ENCODE measurements around the gene MACC1.

The MACC1 gene

DNA sequence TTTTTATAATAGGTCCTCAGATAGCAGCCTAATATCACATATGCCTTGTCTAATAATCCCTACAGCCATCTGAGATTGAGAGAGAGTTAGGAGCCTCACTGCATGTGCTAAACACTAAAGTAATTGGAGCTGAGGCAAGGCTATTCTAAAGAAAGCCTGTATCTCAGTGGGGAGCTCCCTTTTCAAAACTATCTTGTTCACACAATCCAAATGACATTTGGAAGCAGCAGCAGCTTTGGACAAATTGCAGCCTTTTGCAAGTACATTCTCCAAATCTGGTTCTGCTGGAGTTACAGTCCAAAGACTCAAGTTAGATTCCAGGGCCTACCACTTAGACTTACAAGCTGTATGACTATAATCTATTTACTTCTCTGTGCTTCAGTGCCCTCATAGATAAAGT, 104.5 kb downstream of the MACC1 start:
- FAIRE-seq: no peak
- TF ChIP-seq POLR2A (IDR thresholded peaks at IDR 0.05; ENCODE audit: low read depth, low read length): no peak

DNA sequence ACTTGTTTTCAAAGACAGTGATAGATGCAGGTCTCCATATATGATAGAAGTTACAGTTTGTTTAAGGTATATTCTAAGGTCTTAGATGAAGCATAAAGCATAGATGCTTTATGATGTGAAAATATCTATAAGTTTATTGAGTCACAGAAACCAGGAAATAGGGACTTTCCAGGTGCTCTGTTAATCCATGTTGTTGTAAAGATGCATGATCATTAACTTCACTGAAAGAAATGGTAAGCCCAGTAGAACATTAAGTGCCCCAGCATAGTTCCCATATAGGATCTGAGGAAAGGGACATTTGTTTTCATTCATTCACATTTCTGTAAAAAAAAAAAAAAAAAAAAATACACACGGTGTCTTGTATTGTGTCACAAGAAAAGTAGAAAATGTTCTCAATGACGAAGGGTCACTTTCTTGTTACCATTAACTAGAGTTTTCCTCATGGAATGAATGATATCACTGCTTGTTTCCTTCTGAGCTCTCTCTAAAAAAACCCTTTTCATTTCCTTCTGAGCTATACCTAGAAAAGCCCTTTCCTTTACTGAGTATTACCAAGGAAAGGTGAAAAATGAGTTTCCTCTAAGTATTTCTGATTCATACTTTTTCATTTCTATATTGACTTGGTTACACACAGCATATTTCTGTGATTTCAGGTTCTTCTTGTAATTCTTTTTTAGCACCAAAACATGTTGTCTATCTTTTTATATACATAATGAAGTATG, 105.2 kb downstream of the MACC1 start:
- no peak for DNase-seq (ENCODE audit: insufficient read length, low spot score)
- FAIRE-seq: peak; percentile 64
- no peak for TF ChIP-seq POLR2A (IDR thresholded peaks at IDR 0.05; ENCODE audit: low read depth, low read length)

More for the DNA sequence above, 104.5 kb downstream of the MACC1 start:
- no peak for DNase-seq (ENCODE audit: insufficient read length, low spot score)

DNA sequence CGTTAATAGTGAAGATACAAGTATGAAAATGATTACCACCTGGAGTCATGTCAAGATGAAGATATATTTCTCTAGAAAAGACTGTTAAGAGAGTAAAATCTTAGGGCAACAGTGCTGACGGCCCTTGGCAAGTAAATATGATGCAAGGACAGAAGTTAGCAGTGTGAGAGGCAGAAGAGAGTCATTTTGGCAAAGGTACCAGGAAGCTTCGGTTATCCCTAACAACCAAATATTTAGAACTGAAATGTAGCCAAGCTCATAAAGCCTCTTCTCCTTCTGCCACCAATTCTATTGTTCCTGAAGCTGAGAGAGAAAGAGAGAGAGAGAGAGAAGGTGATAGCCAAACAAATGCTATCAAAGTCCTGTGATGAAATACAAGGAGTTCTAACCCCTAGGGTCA, 109.6 kb downstream of the MACC1 start:
- FAIRE-seq (peak; percentile 78), DNase-seq (ENCODE audit: insufficient read length, low spot score) (no peak)
- TF ChIP-seq POLR2A (IDR thresholded peaks at IDR 0.05; ENCODE audit: low read depth, low read length): no peak

DNA sequence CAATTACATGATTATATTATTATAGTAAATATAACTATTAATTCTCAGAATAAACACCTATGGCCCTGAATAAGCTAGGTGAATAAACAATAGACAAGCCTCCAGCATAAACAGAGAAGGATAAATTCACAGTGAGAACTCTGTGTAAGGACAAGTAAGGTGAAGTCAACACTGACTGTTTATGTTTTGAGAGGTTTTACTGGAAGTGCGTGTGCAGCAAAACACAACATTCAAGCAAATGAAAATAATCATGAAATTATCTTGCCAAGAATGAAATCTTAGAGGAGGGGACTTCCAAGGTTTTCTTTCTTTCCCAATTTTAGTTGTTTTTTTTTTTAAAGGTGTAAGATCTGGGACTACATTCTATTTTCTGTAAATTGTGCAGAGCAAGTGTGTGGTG, 112.5 kb downstream of the MACC1 start:
- TF ChIP-seq POLR2A (IDR thresholded peaks at IDR 0.05; ENCODE audit: low read depth, low read length): no peak
- FAIRE-seq (no peak), DNase-seq (ENCODE audit: insufficient read length, low spot score) (no peak)

DNA sequence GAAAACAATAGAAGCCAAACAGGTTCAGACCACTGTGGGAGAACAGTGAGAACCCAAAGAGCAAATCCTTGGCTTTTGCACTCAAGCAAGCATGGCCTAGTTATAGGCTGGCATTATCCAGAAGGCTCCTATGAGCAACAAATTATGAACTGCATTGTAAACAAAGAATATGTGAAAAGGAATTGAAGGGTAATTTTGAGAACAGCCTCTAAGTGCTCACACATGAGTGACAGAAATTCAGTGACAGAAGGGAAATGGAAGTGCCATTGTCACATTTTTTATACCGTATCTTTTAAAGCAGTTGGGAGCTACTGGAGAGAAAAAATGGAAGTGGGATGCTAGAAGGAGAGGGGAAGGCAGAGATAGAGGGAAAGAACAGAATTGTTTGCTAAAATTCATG, 114.2 kb downstream of the MACC1 start:
- TF ChIP-seq POLR2A (IDR thresholded peaks at IDR 0.05; ENCODE audit: low read depth, low read length): no peak
- FAIRE-seq: no peak
- no peak for DNase-seq (ENCODE audit: insufficient read length, low spot score)

DNA sequence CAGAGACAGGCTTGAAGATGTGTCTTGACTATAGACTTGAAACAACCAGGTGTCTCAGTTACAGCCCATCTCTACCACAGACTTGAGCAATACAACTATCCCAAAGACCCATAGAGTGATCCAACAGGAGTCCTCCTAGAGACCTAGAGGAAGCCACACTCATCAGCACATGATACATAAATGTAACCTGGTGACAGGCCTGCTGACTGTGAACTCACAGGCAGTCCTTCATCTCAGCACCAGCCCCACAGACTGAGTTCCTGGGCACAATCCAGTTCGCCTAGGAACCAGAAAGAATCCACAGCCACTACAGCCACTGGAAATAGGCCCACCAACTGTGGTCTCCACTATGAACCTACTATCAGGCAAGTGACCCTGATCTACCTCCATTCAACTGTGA, 121.3 kb downstream of the MACC1 start:
- no peak for DNase-seq (ENCODE audit: insufficient read length, low spot score)
- TF ChIP-seq POLR2A (IDR thresholded peaks at IDR 0.05; ENCODE audit: low read depth, low read length): no peak
- peak; percentile 83 for FAIRE-seq

DNA sequence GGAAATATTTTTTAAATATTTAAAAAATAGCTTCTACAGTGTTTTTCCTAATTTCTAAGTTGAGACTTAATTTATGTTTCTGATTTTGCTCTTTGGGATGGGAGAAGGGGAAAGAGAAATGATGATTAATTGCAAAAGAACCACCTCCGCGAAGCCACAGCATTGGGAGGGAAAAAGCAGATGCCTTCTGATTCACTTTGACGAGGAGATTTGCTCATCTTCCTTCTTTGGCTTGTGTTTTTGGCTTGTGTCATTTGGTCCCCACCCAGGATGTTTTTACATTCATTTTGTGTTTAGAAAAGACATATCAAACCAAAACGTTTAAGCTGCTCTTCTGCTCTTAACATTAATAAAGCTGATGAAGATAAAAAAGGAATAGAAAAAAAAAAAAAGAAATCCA, 121.7 kb downstream of the MACC1 start:
- no peak for TF ChIP-seq POLR2A (IDR thresholded peaks at IDR 0.05; ENCODE audit: low read depth, low read length)
- no peak for DNase-seq (ENCODE audit: insufficient read length, low spot score)
- FAIRE-seq: no peak

DNA sequence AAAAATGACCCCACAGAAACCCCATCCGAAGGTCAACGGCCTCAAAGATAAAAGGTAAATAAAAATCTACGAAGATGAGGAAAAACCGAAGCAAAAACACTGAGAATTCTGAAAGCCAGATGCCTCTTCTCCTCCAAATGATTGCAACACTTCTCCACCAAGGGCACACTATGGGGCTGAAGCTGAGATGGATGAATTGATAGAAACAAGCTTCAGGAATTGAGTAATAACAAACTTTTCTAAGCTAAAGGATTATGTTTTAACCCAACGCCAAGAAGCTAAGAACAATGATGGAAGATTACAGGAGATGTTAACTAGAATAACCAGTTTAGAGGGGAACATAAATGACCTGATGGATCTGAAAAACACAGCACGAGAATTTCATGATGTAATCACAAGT, 127.8 kb downstream of the MACC1 start:
- peak; percentile 43 for FAIRE-seq
- TF ChIP-seq POLR2A (IDR thresholded peaks at IDR 0.05; ENCODE audit: low read depth, low read length): no peak
- no peak for DNase-seq (ENCODE audit: insufficient read length, low spot score)

DNA sequence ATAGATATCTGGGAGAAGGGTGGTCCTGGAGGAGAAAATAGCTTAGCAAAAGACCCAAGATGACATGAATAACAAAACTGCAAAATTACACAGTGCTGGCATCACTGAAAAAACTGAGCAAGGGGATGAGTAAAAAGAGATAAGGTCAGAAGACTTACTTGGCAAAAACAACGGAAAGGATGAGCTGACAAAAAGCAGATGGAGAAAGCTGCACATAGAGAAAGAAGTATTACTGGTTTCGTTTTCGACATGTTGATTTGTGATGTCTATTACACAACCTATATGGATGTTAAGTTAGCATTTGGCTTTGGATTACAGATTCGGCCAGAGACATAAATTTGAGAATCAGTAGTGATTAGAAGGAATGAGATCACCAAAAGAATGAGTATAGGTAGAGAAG, 132.1 kb downstream of the MACC1 start:
- FAIRE-seq (no peak), DNase-seq (ENCODE audit: insufficient read length, low spot score) (no peak)
- TF ChIP-seq POLR2A (IDR thresholded peaks at IDR 0.05; ENCODE audit: low read depth, low read length): no peak

All from H54 (cell line).